KG1 (cell line): ENCODE data around the gene CA9.

Experiments
- DNase-seq: peaks from one replicate; lab custom pipeline; 2025; lab: John Stamatoyannopoulos, UW

The CA9 gene

GRCh38 chr9:35717132-35717870, 43.6 kb downstream of the CA9 start:
- DNase-seq: no peak

DNA sequence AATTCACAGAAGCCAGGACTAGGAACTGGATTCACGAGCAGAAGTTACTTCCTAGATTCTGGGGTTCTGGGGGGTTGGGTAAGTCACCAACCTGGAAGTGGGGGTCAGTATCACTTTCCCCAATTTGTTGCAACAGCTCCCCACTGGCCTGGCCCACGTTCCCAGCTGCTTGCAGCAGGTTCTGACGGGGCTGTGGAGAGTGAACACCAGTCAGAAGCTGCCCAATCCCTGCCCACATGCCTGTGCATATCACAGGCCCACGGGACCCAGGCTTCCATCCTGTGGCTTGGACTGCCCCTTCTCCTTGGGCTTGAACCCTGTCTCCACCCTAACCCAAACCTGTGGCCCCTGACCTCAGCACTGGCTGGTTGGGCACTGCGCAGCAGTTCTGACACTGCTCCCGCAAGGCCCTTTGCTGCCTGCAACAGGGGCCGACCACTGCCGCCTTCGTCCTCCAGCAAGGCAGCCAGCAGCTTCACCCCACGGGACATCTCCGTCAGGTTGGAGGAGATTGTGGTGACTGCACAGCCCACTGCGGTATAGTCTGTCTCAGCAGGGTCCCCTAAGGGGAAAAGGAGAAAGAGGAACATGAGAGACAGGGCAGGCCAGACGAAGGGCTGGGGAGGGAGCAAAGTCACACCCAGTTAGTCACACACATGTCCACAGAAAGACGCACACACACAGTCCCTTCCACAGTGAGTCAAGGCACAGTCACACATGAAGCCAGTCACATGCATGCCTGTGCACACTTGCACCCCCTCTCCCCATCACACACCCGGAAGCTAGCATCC, 45.2 kb downstream of the CA9 start:
- DNase-seq: no peak

DNA sequence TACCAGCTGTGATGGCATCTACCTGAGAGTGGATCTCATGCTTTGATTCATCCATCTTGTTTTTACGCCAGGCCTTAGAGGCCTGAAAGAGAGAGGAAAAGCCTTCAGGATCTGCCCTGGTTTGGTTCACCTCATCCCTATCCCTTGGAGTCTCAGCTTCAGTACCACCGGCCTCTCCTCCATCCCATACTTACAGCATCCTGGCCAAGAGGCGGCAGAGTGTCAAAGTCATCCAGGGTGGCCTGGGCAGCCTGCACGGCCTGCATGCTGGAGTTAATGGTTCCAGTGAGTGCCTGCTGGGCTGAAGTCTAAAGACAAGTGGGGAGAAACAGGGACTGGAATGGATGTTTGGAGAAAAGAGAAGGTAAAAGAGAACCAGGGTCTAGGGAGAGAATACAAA, 45.8 kb downstream of the CA9 start:
- DNase-seq: no peak

- DNase-seq: no peak
Observed at GRCh38 chr9:35723426-35723825, 49.7 kb downstream of the CA9 start.

- no peak for DNase-seq
Observed at GRCh38 chr9:35723908-35724307, 50.2 kb downstream of the CA9 start.

- DNase-seq: no peak
Observed at GRCh38 chr9:35725362-35725761, 51.6 kb downstream of the CA9 start.

GRCh38 chr9:35726931-35727330, 53.2 kb downstream of the CA9 start:
- peak; percentile 58 for DNase-seq

DNA sequence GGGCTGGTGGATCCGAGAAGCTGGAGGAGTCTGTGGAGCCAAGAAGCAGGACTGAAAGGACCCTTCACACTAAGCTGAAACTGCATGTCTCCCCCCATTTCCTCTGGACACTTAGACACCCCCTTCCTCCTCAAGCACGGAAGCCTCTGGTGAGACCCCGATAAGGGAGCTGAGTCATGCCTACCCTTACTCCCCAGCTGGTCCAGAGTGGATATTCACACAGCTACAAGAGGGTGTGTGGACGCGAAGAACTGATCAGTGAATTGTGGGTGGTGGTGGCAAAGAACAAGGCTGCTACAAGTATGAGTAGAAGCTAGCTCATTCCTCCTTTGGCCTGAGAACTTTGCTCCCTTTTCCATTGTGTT, 53.9 kb downstream of the CA9 start:
- DNase-seq: no peak

DNA sequence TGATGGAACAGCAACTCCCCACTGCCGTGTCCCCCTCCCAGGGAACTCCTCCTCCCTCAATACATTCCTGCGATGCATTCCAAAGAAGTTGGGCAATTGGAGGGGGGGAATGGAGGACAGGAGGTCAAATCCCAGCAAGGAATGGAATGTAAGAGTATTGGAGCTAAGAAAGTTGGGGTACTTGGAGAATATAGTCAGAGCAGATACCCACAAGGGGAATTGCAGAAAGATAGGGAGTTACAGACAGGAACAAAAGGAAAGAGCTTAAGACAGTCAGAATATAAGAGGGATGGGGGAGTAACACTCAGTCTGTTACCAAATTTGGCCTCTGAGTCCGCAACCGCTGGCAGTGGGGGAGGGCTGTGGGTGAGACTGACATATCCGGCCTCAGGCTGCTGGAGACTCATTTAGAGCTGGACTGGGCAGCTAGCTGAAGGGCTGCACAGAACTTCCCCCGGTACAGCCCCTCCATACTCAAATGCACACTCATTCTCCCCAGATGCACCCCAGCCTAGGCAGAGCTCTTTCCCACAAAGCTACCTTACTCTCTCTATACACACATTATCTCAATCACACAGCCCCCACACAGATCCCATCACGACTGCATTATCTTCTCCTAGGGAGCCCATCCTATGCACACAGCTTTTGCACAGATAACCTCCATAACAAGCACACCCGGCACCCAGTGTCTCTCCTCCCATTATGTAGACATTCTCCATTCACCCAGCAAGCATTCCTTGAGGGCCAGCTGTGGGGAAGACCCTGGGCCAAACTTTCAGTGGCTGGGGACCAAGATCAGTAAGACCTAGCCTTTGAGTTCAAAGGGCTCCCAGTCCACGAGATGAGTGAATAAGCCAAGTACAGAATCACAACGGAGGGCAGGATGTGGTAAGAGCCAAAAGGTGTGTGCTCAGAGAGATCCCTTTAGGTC, 54.6 kb downstream of the CA9 start:
- DNase-seq: no peak

- DNase-seq: no peak
Observed at GRCh38 chr9:35729101-35729500, 55.4 kb downstream of the CA9 start.

DNA sequence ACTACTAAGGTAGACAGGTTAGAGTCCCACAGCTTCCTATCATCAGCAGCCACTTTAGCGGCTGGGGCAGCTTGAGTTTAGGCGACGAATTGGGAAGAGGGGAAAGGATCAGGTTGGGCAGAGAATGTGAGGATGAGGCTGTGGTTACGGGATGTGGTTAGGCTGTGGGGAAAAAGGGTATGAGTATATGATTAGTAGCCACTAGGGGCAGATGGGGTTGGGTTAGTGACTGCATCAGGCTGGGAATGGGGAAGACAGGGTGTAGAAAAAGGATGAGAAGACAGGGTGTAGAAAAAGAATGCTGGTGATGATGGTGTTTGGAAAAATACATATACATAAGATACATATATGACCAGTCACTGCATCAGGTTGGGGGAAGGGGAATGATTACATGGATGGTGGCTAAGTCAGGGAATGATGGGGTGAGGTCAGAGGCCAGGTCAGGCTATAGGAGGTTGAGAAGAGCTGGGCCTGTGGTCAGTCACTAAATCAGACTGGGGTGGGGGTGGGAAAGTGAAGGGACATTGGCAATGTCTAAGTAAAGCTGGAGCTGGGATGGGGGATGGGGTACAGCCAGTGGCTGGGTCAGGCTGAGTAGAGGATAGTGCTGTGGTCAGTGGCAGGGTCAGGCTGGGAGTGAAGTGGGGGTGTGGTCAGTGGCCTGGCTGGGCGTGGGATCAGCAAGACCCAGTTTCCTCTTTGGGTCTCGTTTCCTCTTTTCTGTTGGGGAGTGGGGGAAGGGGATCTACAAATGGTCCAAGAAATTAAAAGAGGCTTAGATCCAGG, 56.2 kb downstream of the CA9 start:
- no peak for DNase-seq

DNA sequence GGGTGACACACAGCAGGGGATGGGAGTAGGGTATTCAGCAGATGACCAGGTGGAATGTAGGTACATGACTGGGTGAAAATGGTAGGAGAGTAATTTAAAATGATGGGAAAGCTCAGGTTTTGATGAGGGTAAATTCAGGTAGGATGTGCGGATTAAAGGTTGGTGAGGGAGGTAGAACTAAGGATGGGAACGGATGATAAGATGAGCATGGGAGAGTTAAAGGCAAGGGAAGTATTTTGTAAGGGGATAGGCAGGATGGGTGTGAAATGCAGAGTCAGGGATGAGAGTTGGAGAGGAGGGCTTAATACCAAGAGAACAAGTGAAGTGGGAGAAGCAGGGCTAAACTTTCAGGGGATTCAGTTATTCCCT, 56.7 kb downstream of the CA9 start:
- DNase-seq: no peak
